Astrocyte (in vitro differentiated cells and primary cell): ENCODE data around the gene CAMK2B.

Experiments
- EZH2 ChIP-seq: IDR thresholded peaks from 2 replicates; pipeline ENCODE4 v1.6.1; 2012; ENCODE audit warnings: mild to moderate bottlenecking, low read length, inconsistent platforms; ENCODE audit not compliant: insufficient read depth
- TF ChIP-seq, protein P1 (sequence below): IDR thresholded peaks from 2 replicates; pipeline ENCODE4 v1.5.1; 2011; ENCODE audit warnings: low read depth, mild to moderate bottlenecking, inconsistent platforms, low read length, moderate library complexity; ENCODE audit not compliant: insufficient read depth

DNA sequence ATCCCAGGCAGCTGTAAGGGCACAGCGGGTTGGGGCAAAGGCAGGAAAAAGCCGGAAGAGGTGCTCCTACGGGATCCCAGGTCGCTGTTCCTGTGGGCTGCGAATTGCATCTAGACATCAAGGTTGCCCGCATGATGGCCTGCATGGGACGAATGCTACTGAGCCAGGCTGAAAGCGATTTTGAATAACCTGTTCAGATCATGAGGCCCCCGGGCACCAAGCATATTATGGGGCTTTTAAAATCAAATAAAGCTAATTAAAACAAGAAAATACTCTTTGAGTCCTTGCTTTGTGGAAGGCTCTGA, 37.1 kb downstream of the CAMK2B start:
- TF ChIP-seq, protein P1, sequence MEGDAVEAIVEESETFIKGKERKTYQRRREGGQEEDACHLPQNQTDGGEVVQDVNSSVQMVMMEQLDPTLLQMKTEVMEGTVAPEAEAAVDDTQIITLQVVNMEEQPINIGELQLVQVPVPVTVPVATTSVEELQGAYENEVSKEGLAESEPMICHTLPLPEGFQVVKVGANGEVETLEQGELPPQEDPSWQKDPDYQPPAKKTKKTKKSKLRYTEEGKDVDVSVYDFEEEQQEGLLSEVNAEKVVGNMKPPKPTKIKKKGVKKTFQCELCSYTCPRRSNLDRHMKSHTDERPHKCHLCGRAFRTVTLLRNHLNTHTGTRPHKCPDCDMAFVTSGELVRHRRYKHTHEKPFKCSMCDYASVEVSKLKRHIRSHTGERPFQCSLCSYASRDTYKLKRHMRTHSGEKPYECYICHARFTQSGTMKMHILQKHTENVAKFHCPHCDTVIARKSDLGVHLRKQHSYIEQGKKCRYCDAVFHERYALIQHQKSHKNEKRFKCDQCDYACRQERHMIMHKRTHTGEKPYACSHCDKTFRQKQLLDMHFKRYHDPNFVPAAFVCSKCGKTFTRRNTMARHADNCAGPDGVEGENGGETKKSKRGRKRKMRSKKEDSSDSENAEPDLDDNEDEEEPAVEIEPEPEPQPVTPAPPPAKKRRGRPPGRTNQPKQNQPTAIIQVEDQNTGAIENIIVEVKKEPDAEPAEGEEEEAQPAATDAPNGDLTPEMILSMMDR = no peak
- TF ChIP-seq EZH2 = no peak
